Brain microvascular endothelial cell (primary cell): ENCODE data around the gene P2RY14.

Source experiments
- DNase-seq: peaks from one replicate; pipeline ENCODE4 v3.0.0-alpha.2; 2020
- H3K27ac ChIP-seq: fragments of 250-450 bp; sonication (Bioruptor Pico); 2 replicates; pipeline ENCODE4 v1.5.1; 2020; ENCODE audit warnings: mild to moderate bottlenecking, moderate library complexity
- H3K27me3 ChIP-seq: fragments of 250-450 bp; sonication (Bioruptor Pico); replicated peaks from 2 replicates; pipeline ENCODE4 v1.5.1; 2020; ENCODE audit warnings: mild to moderate bottlenecking
- H3K36me3 ChIP-seq: fragments of 250-450 bp; sonication (Bioruptor Pico); replicated peaks from 2 replicates; pipeline ENCODE4 v1.5.1; 2020; ENCODE audit warnings: mild to moderate bottlenecking
- H3K4me3 ChIP-seq: 2 replicates; pipeline ENCODE4 v1.5.1; 2011; ENCODE audit warnings: low read depth, mild to moderate bottlenecking, control low read depth, low read length, moderate library complexity
- CTCF ChIP-seq: IDR thresholded peaks from 2 replicates; pipeline ENCODE4 v1.5.1; 2011; ENCODE audit warnings: low read depth, mild to moderate bottlenecking, moderate library complexity, low read length, control low read depth, inconsistent platforms; ENCODE audit errors: missing control alignments
- in situ Hi-C: cut with HindIII; loops from 2 replicates; pipeline ENCODE4 v1.10.0; 2017; ENCODE audit warnings: low sequenced_read_pairs, low pct_ligation_motif_present

The P2RY14 gene

GRCh38 chr3:151314137-151314536, 35.8 kb upstream of the P2RY14 start:
- no peak overlapping the region for H3K4me3 ChIP-seq
- no peak for TF ChIP-seq CTCF
- DNase-seq = no peak
- H3K36me3 ChIP-seq = no peaks in the 10 kb centered on the region
- in situ Hi-C loops = no loop called here
- no peak overlapping the region for H3K27ac ChIP-seq
- no peaks in the 10 kb centered on the region for H3K27me3 ChIP-seq

DNA sequence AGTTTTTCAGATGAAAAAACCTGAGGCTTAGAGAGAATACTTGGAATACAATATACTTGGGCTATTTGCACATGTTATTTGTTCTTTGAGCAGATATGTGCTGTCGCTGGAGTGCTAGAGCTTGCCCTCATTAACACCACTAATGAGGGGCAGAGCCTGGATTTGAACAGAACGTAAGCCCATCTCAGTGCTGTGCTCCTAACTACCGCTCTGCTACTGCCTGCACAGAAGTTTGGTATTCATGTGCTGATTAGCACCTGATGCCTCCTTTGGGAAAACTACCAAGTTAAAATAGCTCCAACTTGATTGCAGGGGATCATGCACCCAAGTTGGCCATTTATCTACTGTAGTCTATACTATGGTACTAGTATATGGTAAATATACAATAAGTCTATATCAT, 34.6 kb upstream of the P2RY14 start:
- Histone ChIP-seq H3K36me3 (no peaks in the 10 kb centered on the region), H3K27me3 (no peaks in the 10 kb centered on the region), H3K27ac (no peak overlapping the region), H3K4me3 (no peak overlapping the region)
- DNase-seq = no peak
- TF ChIP-seq CTCF = no peak
- in situ Hi-C loops = no loop called here

DNA sequence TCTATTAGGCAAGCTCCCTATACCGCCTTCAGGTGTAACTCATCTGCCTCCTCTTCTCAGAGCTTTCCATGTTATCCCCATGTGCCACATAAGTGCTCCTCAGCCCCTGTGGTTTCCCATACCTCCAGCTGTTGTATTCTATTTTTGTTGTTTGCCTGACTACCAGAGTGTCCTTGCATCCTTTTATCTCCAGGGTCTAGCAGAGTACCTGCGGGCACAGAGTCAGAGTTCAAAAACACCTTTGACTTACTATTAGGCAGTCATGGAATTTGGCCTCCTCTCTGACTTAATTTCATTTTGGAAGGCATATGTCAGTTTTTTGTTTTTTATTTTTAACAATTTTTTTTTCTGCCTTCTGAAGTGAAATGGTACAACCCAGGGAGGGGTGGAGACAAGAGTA, 31.2 kb upstream of the P2RY14 start:
- Histone ChIP-seq H3K4me3 (no peak overlapping the region), H3K27me3 (no peaks in the 10 kb centered on the region), H3K27ac (no peak overlapping the region), H3K36me3 (no peaks in the 10 kb centered on the region)
- in situ Hi-C loops = no loop called here
- no peak for DNase-seq
- no peak for TF ChIP-seq CTCF

DNA sequence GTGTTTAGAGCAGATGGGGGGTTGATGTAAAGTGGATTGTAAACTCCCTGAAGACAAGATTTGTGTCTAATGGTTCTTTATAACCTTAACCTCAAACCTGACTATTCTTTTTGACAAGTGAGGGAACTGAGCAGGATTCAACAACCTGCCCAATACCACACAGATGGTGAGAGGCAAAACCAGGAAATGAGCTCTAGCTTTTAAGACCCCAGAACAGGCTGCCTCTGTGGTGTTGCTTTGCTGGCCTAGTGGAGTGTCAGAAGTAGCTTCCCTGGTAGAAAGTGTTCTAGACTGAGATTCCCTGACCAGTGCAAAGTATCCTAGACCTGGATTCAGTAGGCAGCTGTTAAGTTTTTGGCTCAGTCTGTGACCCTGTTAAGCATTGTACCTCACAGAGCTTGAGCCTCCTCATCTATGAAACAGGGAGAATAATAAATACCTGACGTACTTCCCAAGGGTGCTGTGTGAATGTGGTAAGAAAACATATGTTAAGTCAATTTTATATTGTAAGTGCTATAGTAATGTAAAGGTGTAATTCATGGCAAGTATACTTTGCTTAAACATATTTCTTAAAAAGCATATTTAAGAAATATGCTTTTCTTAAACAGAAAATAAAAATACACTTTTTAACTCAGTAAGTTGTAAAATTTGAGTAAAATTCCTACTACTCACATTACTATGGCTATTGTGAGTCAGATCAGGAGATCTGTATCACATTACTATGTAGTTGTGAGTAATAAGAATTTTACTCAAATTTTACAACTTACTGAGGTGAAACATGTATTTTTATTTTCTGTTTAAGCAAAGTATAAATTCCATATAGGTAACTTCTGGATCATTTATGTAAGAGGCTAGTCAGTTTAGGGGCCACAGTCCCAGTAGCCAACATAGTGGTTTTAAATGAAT, 29.5 kb upstream of the P2RY14 start:
- H3K27ac ChIP-seq = no peak overlapping the region
- DNase-seq = no peak
- no peak overlapping the region for H3K4me3 ChIP-seq
- TF ChIP-seq CTCF = no peak
- in situ Hi-C loops = no loop called here
- H3K27me3 ChIP-seq = no peaks in the 10 kb centered on the region
- H3K36me3 ChIP-seq = no peaks in the 10 kb centered on the region

- no peak for DNase-seq
- in situ Hi-C loops = no loop called here
- Histone ChIP-seq H3K36me3 (no peaks in the 10 kb centered on the region), H3K4me3 (no peak overlapping the region), H3K27ac (no peak overlapping the region), H3K27me3 (no peaks in the 10 kb centered on the region)
- no peak for TF ChIP-seq CTCF
Observed at GRCh38 chr3:151307131-151307530, 28.8 kb upstream of the P2RY14 start.
